HepG2 (cell line): ENCODE results near the gene FN1. TPM values are rescaled to one million over a fixed set of nuclear protein-coding genes. Genes with fewer than 3 reads are reported as not detected.

Experiments
- ATAC-seq: fragments of 200-7000 bp; cut with Tn5 transposase; 3 replicates; pipeline ENCODE4 v1.9.1; 2020; ENCODE audit warnings: mild to moderate bottlenecking, moderate library complexity
- BruUV-seq: library from RNA; stranded (reverse); fragments of 400-500 nt; replicated peaks from 2 replicates; lab custom pipeline; 2021; lab: Mats Ljungman, UMichigan
- CTCF ChIA-PET: fragments of 300-600 bp; formaldehyde crosslinking; extraction: SDS; loops from one replicate; lab custom pipeline; 2021; ENCODE audit warnings: low total read pairs, inconsistent platforms, low intra/inter-chr PET ratio; lab: Yijun Ruan, JAX
- POLR2A ChIA-PET: fragments of 350-600 bp; sonication (Branson Sonifier 250); formaldehyde crosslinking; loops from one replicate; lab custom pipeline; 2020; ENCODE audit warnings: antibody characterized with exemption, inconsistent platforms; lab: Yijun Ruan, JAX
- DNase-seq: peaks from one replicate; pipeline ENCODE4 v3.0.0-alpha.2; 2015; ENCODE audit warnings: low spot score
- FAIRE-seq: peaks from 3 replicates; lab custom pipeline; 2011; peaks lifted over from hg19 to GRCh38; lab: Jason Lieb, UNC
- H2AFZ ChIP-seq: one replicate; pipeline ENCODE4 v1.6.1; 2011; ENCODE audit warnings: low read length, inconsistent platforms
- H3K27ac ChIP-seq: fragments of 300-600 bp; 3 replicates; pipeline ENCODE4 v1.8.0; 2011; ENCODE audit warnings: mixed run types, mild to moderate bottlenecking, mixed read lengths, low read length, inconsistent platforms; ENCODE audit not compliant: insufficient read depth; ENCODE audit errors: extremely low read length
- H3K27me3 ChIP-seq, 2 experiments: fragments of 200-600 bp in 1 of 2; 2 replicates in 1 of 2; 3 replicates in 1 of 2; pipeline versions ENCODE4 v1.6.0 to v1.8.0; 2011; ENCODE audit warnings: low read length in 2 of 2, mild to moderate bottlenecking in 2 of 2, moderate library complexity in 2 of 2, inconsistent platforms in 1 of 2; ENCODE audit not compliant: insufficient read depth in 2 of 2, control insufficient read depth in 1 of 2
- H3K36me3 ChIP-seq, 2 experiments: fragments of 200-600 bp in 1 of 2; replicated peaks in 1 of 2; 2 replicates in 1 of 2; 3 replicates in 1 of 2; pipeline versions ENCODE4 v1.5.1 to v1.8.0; 2011; ENCODE audit warnings: low read length in 2 of 2, inconsistent platforms in 1 of 2; ENCODE audit not compliant: insufficient read depth in 2 of 2, control insufficient read depth in 1 of 2
- H3K4me1 ChIP-seq: 2 replicates; pipeline ENCODE4 v1.5.1; 2012; ENCODE audit warnings: low read length, inconsistent platforms; ENCODE audit not compliant: insufficient read depth
- H3K4me2 ChIP-seq: 2 replicates; pipeline ENCODE4 v1.6.0; 2011; ENCODE audit warnings: low read depth, low read length, inconsistent platforms
- H3K4me3 ChIP-seq, 3 experiments: fragments of 200-600 bp in 1 of 3; sonication (generic), shearing (Covaris generic) in 1 of 3; replicated peaks in 1 of 3; 2 replicates each; pipeline ENCODE4 v1.5.1; 2011 to 2016; ENCODE audit warnings: low read length in 3 of 3, inconsistent platforms in 2 of 3, low read depth in 2 of 3, mild to moderate bottlenecking in 2 of 3, control low read depth in 1 of 3, mixed read lengths in 1 of 3; ENCODE audit not compliant: insufficient read depth in 1 of 3
- H3K79me2 ChIP-seq: one replicate; pipeline ENCODE4 v1.6.1; 2011; ENCODE audit warnings: low read length, inconsistent platforms; ENCODE audit not compliant: insufficient read depth
- H3K9ac ChIP-seq: 2 replicates; pipeline ENCODE4 v1.6.0; 2011; ENCODE audit warnings: mild to moderate bottlenecking, low read depth, low read length, inconsistent platforms; ENCODE audit not compliant: insufficient read depth
- H3K9me3 ChIP-seq: 2 replicates; pipeline ENCODE4 v1.5.1; 2012; ENCODE audit warnings: mild to moderate bottlenecking, low read length
- H4K20me1 ChIP-seq: 2 replicates; pipeline ENCODE4 v1.6.0; 2011; ENCODE audit warnings: inconsistent platforms, mild to moderate bottlenecking, low read length, moderate library complexity; ENCODE audit not compliant: insufficient read depth
- DMAP1 ChIP-seq: IDR thresholded peaks from 2 replicates; pipeline ENCODE4 v1.6.1; 2016
- MAFF ChIP-seq: IDR thresholded peaks from 2 replicates; pipeline ENCODE4 v1.6.1; 2011; ENCODE audit warnings: low read depth, low read length, improper control_type of control experiment
- MAFK ChIP-seq, 2 experiments: IDR thresholded peaks in 1 of 2; conservative IDR thresholded peaks in 1 of 2; 2 replicates each; pipeline ENCODE4 v1.6.1; 2011; ENCODE audit warnings: improper control_type of control experiment in 2 of 2, low read length in 2 of 2
- TFAP4 ChIP-seq: sonication (generic); IDR thresholded peaks from 2 replicates; pipeline ENCODE4 v1.6.1; 2016; ENCODE audit warnings: low read depth, borderline replicate concordance
- ZNF121 ChIP-seq: sonication (generic); formaldehyde crosslinking; IDR thresholded peaks from 2 replicates; pipeline ENCODE4 v1.5.0; 2020; ENCODE audit warnings: mild to moderate bottlenecking, missing genetic modification reagents
- ZNF770 ChIP-seq: sonication (generic); formaldehyde crosslinking; IDR thresholded peaks from 2 replicates; pipeline ENCODE4 v1.5.0; 2020; ENCODE audit warnings: mild to moderate bottlenecking, missing genetic modification reagents
- WGBS: methylation state at CpG from one replicate; pipeline ENCODE4 v1.1.6; 2017; ENCODE audit warnings: low lambda C conversion rate; 5-methylcytosine and 5-hydroxymethylcytosine counted together
- in situ Hi-C: cut with HindIII; loops from 2 replicates; pipeline ENCODE4 v1.10.0; 2017; ENCODE audit warnings: low pct_unique_long_range_greater_than_20kb; ENCODE audit not compliant: extremely low pct_ligation_motif_present
- intact Hi-C: fragments of 100-400 bp; cut with micrococcal nuclease; formaldehyde crosslinking; loops from one replicate; pipeline ENCODE4 v1.10.0; 2022; ENCODE audit not compliant: unreplicated experiment
- polyA plus RNA-seq, 8 experiments: library from polyadenylated mRNA; depleted of rRNA in 3 of 8; stranded (reverse) in 7 of 8; unstranded in 1 of 8; fragments of >200 nt; fragmentation: Illumina TruSeq in 4 of 8; extraction: Trizol in 4 of 8; gene quantifications; 2 replicates each; pipeline versions ENCODE4 v1.2.1 to v1.2.3, GENCODE V29; 2011 to 2016; ENCODE audit warnings: low read depth in 4 of 8, missing spikeins in 1 of 8, mixed read lengths in 1 of 8; ENCODE audit not compliant: insufficient read depth in 1 of 8
- total RNA-seq, 5 experiments: library from RNA; depleted of rRNA; stranded (reverse); fragments of >200 nt; fragmentation: Illumina TruSeq; extraction: Trizol; gene quantifications; 2 replicates each; pipeline ENCODE4 v1.2.3, GENCODE V29; 2016; ENCODE audit warnings: low read depth in 1 of 5

The FN1 gene
- total and polyA plus RNA-seq, 2 of the 13 experiments (the other 11 are each of a cell fraction or from before 2014, with no cell fraction given), result 1,847 to 6,471 TPM

GRCh38 chr2:215319500-215319899 lies 116.4 kb downstream of the FN1 start:
- no peak for DNase-seq
- H3K4me3 ChIP-seq, result no peak overlapping the region
- H4K20me1 ChIP-seq, result no peaks in the 10 kb centered on the region; the same call in 1 of the 2 replicates
- ChIA-PET POLR2A (interaction anchor here (1.2 to 2.3 kb wide), 2 partner anchors 8 to 12 kb away, joined by 5 to 10 read pairs; partner anchors contain the start of gene ATIC), CTCF (no interaction called here)
- 96% methylated on average over 5 of the region's 5 CpGs for WGBS
- peaks cover 26 to 63% of the 10 kb centered on the region in 2 experiments for H3K36me3 ChIP-seq
- 0 out of 2 replicates have a peak, but pooled peaks have one; percentile 46 for TF ChIP-seq MAFF
- 0 out of 2 replicates have a peak, but pooled peaks have one; percentile 63 for TF ChIP-seq ZNF770 (CRISPR knock-in tag)
- TF ChIP-seq MAFK (conservative IDR thresholded peaks at IDR 0.05 in 1 of 2, IDR thresholded peaks at IDR 0.05 in 1 of 2; ENCODE audit: low read length in 2 of 2), result peak; percentile 73 to 78; a peak in 3 of 4 replicates
- no peak for TF ChIP-seq DMAP1 (CRISPR knock-in tag)
- FAIRE-seq, result no peak
- H3K4me2 ChIP-seq, result no peak overlapping the region
- intact Hi-C loops, result no loop called here
- no peaks in the 10 kb centered on the region for H3K9me3 ChIP-seq
- peaks cover 53% of the 10 kb centered on the region for H3K79me2 ChIP-seq
- H3K27ac ChIP-seq, result no peak overlapping the region
- no TSS peak for BruUV-seq
- H3K4me1 ChIP-seq, result peaks cover 20% of the 10 kb centered on the region
- ATAC-seq, result no peak
- H2AFZ ChIP-seq, result no peak overlapping the region
- in situ Hi-C loops, result no loop called here
- no peaks in the 10 kb centered on the region for H3K27me3 ChIP-seq
- H3K9ac ChIP-seq, result no peak overlapping the region

- FAIRE-seq (no peak), DNase-seq (no peak), ATAC-seq (no peak)
- in situ Hi-C loops, result no loop called here
- Histone ChIP-seq H3K36me3 (peaks cover 17 to 40% of the 10 kb centered on the region in 2 experiments), H3K4me3 (no peak overlapping the region), H3K9ac (no peak overlapping the region), H3K27ac (no peak overlapping the region), H2AFZ (no peak overlapping the region), H3K4me1 (peaks cover 46% of the 10 kb centered on the region), H3K4me2 (no peak overlapping the region), H4K20me1 (no peaks in the 10 kb centered on the region; the same call in 1 of the 2 replicates)
- WGBS, result 90% methylated on average over 2 of the region's 2 CpGs
- intact Hi-C loops, result no loop called here
- POLR2A ChIA-PET, result no interaction called here
- CTCF ChIA-PET, result no interaction called here
- no peak for TF ChIP-seq TFAP4
- peak; percentile 94 for TF ChIP-seq ZNF121 (CRISPR knock-in tag)
- TF ChIP-seq, all 625 proteins: peak for 1
- Histone ChIP-seq H3K9me3 (no peaks in the 10 kb centered on the region), H3K27me3 (no peaks in the 10 kb centered on the region; a peak in 1 of 5 replicates), H3K79me2 (peaks cover 50% of the 10 kb centered on the region)
- no TSS peak for BruUV-seq
Measured at GRCh38 chr2:215316336-215316735, 119.5 kb downstream of the FN1 start.
